Measurements from ENCODE around the gene CANX. TPM values are rescaled to one million over a fixed set of nuclear protein-coding genes. Genes with fewer than 3 reads are reported as not detected.
"Not testable (repeated sequence)": the region's sequence is repeated elsewhere in the genome, so short reads cannot be mapped to it uniquely, and the experiment has no call there.

The CANX gene
- total RNA-seq, 1 experiment from 2014 or later: 871 TPM

GRCh38 chr5:179658179-179658856, 40.4 kb upstream of the CANX start:
- POLR2A ChIA-PET; H3K9me3 Mint-ChIP-seq (ENCODE audit: unreplicated experiment); H3K4me1 ChIP-seq; H3K9me3 ChIP-seq; H3K27me3 ChIP-seq (replicated peaks; ENCODE audit: control insufficient read depth, insufficient read depth, low read length); H3K4me1 Mint-ChIP-seq (ENCODE audit: low read depth, unreplicated experiment); intact Hi-C loops (cut with micrococcal nuclease; ENCODE audit: unreplicated experiment); H3K36me3 ChIP-seq (ENCODE audit: control insufficient read depth, insufficient read depth, low read length); H3K36me3 Mint-ChIP-seq (ENCODE audit: insufficient read depth, unreplicated experiment); H3K27me3 Mint-ChIP-seq (ENCODE audit: insufficient read depth, unreplicated experiment): not testable (repeated sequence)
- TSS peak; percentile 85 for BruUV-seq (replicated peaks)
- CTCF ChIA-PET: interaction anchor here (0.6 kb wide), 1 partner anchor 50 kb away, joined by 4 read pairs; no protein-coding TSS in a partner anchor
- peak overlapping the region; percentile 58 for H3K4me3 ChIP-seq (ENCODE audit: low read depth, low read length)
- peak in 1 of 2 experiments; percentile 40 for DNase-seq
- Mint-ChIP-seq H3K27ac (ENCODE audit: unreplicated experiment) (peak overlapping the region; percentile 64), H3K4me3 (ENCODE audit: unreplicated experiment) (peak overlapping the region; percentile 80)

GRCh38 chr5:179661647-179662046, 37.1 kb upstream of the CANX start:
- POLR2A ChIA-PET; DNase-seq; CTCF ChIA-PET; H3K4me3 ChIP-seq (ENCODE audit: low read depth, low read length); BruUV-seq (replicated peaks); H3K36me3 ChIP-seq (ENCODE audit: control insufficient read depth, insufficient read depth, low read length); H3K4me3 Mint-ChIP-seq (ENCODE audit: unreplicated experiment); H3K4me1 ChIP-seq; H3K9me3 Mint-ChIP-seq (ENCODE audit: unreplicated experiment); H3K27me3 ChIP-seq (replicated peaks; ENCODE audit: control insufficient read depth, insufficient read depth, low read length); intact Hi-C loops (cut with micrococcal nuclease; ENCODE audit: unreplicated experiment); H3K27me3 Mint-ChIP-seq (ENCODE audit: insufficient read depth, unreplicated experiment); H3K9me3 ChIP-seq; H3K27ac Mint-ChIP-seq (ENCODE audit: unreplicated experiment); H3K4me1 Mint-ChIP-seq (ENCODE audit: low read depth, unreplicated experiment): not testable (repeated sequence)
- H3K36me3 Mint-ChIP-seq (ENCODE audit: insufficient read depth, unreplicated experiment): peaks cover 16% of the 10 kb centered on the region

GRCh38 chr5:179668391-179668790, 30.4 kb upstream of the CANX start:
- no peaks in the 10 kb centered on the region for H3K27me3 Mint-ChIP-seq (ENCODE audit: insufficient read depth, unreplicated experiment)
- H3K4me1 ChIP-seq: no peaks in the 10 kb centered on the region
- ChIA-PET POLR2A (no interaction called here), CTCF (no interaction called here)
- no peak overlapping the region for H3K4me3 ChIP-seq (ENCODE audit: low read depth, low read length)
- BruUV-seq (replicated peaks): no TSS peak
- peak; percentile 38 to 72 for TF ChIP-seq CTCF (IDR thresholded peaks at IDR 0.05; ENCODE audit: insufficient read depth in 1 of 2, low read depth in 1 of 2, low read length in 1 of 2, severe bottlenecking in 1 of 2, unreplicated experiment in 1 of 2)
- no peaks in the 10 kb centered on the region for H3K27me3 ChIP-seq (replicated peaks; ENCODE audit: control insufficient read depth, insufficient read depth, low read length)
- no peak for DNase-seq
- intact Hi-C loops (cut with micrococcal nuclease; ENCODE audit: unreplicated experiment): no loop called here
- H3K9me3 Mint-ChIP-seq (ENCODE audit: unreplicated experiment): no peaks in the 10 kb centered on the region
- H3K9me3 ChIP-seq: no peaks in the 10 kb centered on the region
- H3K27ac Mint-ChIP-seq (ENCODE audit: unreplicated experiment): no peak overlapping the region
- H3K36me3 ChIP-seq (ENCODE audit: control insufficient read depth, insufficient read depth, low read length): no peaks in the 10 kb centered on the region; the same call in 1 of the 2 replicates
- H3K4me1 Mint-ChIP-seq (ENCODE audit: low read depth, unreplicated experiment): no peaks in the 10 kb centered on the region
- H3K4me3 Mint-ChIP-seq (ENCODE audit: unreplicated experiment): no peak overlapping the region
- H3K36me3 Mint-ChIP-seq (ENCODE audit: insufficient read depth, unreplicated experiment): peaks cover 28% of the 10 kb centered on the region

GRCh38 chr5:179678223-179679013, 20.3 kb upstream of the CANX start:
- Histone ChIP-seq H3K4me1 (peaks cover 11% of the 10 kb centered on the region), H3K4me3 (ENCODE audit: low read depth, low read length) (peak overlapping the region; percentile 72), H3K27me3 (replicated peaks; ENCODE audit: control insufficient read depth, insufficient read depth, low read length) (no peaks in the 10 kb centered on the region), H3K36me3 (ENCODE audit: control insufficient read depth, insufficient read depth, low read length) (no peaks in the 10 kb centered on the region), H3K9me3 (no peaks in the 10 kb centered on the region)
- no peak for TF ChIP-seq CTCF (IDR thresholded peaks at IDR 0.05; ENCODE audit: insufficient read depth in 1 of 2, low read depth in 1 of 2, low read length in 1 of 2, severe bottlenecking in 1 of 2, unreplicated experiment in 1 of 2)
- Mint-ChIP-seq H3K27ac (ENCODE audit: unreplicated experiment) (peak overlapping the region; percentile 97), H3K27me3 (ENCODE audit: insufficient read depth, unreplicated experiment) (no peaks in the 10 kb centered on the region), H3K4me3 (ENCODE audit: unreplicated experiment) (peak overlapping the region; percentile 98), H3K9me3 (ENCODE audit: unreplicated experiment) (no peaks in the 10 kb centered on the region), H3K36me3 (ENCODE audit: insufficient read depth, unreplicated experiment) (peaks cover 44% of the 10 kb centered on the region), H3K4me1 (ENCODE audit: low read depth, unreplicated experiment) (peaks cover 21% of the 10 kb centered on the region)
- POLR2A ChIA-PET: interaction anchor here (1.7 to 1.9 kb wide), 2 partner anchors 54 to 55 kb away, joined by 7 to 8 read pairs; partner anchors contain the start of genes HNRNPH1 and MAML1
- TSS peak; percentile 76 for BruUV-seq (replicated peaks)
- intact Hi-C loops (cut with micrococcal nuclease; ENCODE audit: unreplicated experiment): loop anchor here (1.0 to 10.0 kb wide), 4 partner anchors 20 to 116 kb away; partner anchors contain the start of genes CANX, HNRNPH1, LTC4S and MAML1
- DNase-seq: peak; percentile 95 to 96
- CTCF ChIA-PET: interaction anchor here (1.2 kb wide), 1 partner anchor 117 kb away, joined by 3 read pairs; no protein-coding TSS in a partner anchor

Measured in Caco-2 (cell line).